Sigmoid colon (tissue), 7 donors: ENCODE data around the gene AUTS2. TPM values are rescaled to one million over a fixed set of nuclear protein-coding genes. Genes with fewer than 3 reads are reported as not detected.

Source experiments
- DNase-seq: peaks from one replicate; pipeline ENCODE4 v3.0.0-alpha.2; 2019
- H3K27ac ChIP-seq, 4 donors: fragments of 200-600 bp; sonication (generic); one replicate each; pipeline ENCODE4 v1.5.1; 2016 to 2019; ENCODE audit warnings: mild to moderate bottlenecking in 1 of 4
- H3K27me3 ChIP-seq, 3 donors: fragments of 200-600 bp; sonication (generic); one replicate each; pipeline ENCODE4 v1.5.1; 2019; ENCODE audit warnings: mild to moderate bottlenecking in 1 of 3
- H3K36me3 ChIP-seq, 4 donors: fragments of 200-600 bp; sonication (generic); one replicate each; pipeline ENCODE4 v1.5.1; 2016 to 2019
- H3K4me1 ChIP-seq, 4 donors: fragments of 200-600 bp; sonication (generic); one replicate each; pipeline ENCODE4 v1.5.1; 2017 to 2019
- H3K4me3 ChIP-seq, 4 donors: fragments of 200-600 bp; sonication (generic); one replicate each; pipeline ENCODE4 v1.5.1; 2017 to 2019; ENCODE audit warnings: mild to moderate bottlenecking in 2 of 4, moderate library complexity in 1 of 4
- H3K9me3 ChIP-seq, 4 donors: fragments of 200-600 bp in 3 of 4; sonication (generic) in 3 of 4; one replicate each; pipeline versions ENCODE4 v1.5.1 to v1.6.1; 2013 to 2019
- CTCF ChIP-seq, 4 experiments: fragments of 450-650 bp in 3 of 4; fragments of 200-600 bp in 1 of 4; IDR thresholded peaks; one replicate each; pipeline ENCODE4 v1.5.1; 2016 to 2019; ENCODE audit warnings: antibody characterized with exemption in 4 of 4, mild to moderate bottlenecking in 3 of 4, moderate library complexity in 2 of 4
- EP300 ChIP-seq, 4 donors: sonication (generic); formaldehyde crosslinking; IDR thresholded peaks; one replicate each; pipeline ENCODE4 v1.6.1; 2017; ENCODE audit warnings: antibody characterized with exemption in 4 of 4
- POLR2A ChIP-seq, 2 donors: fragments of 450-650 bp; IDR thresholded peaks; one replicate each; pipeline ENCODE4 v1.6.1; 2016; ENCODE audit warnings: antibody characterized with exemption in 2 of 2, mild to moderate bottlenecking in 2 of 2, moderate library complexity in 2 of 2
- POLR2AphosphoS5 ChIP-seq, 4 donors: sonication (generic); formaldehyde crosslinking; IDR thresholded peaks; one replicate each; pipeline ENCODE4 v1.6.1; 2017; ENCODE audit warnings: antibody characterized with exemption in 4 of 4
- WGBS, 2 donors: extraction: QIAGEN DNeasy Blood & Tissue Kit; methylation state at CpG; one replicate each; pipeline ENCODE4 v1.1.7; 2013; 5-methylcytosine and 5-hydroxymethylcytosine counted together
- intact Hi-C: fragments of 100-400 bp; cut with DNase I; formaldehyde crosslinking; loops from one replicate; pipeline ENCODE4 v1.15.1; 2023
- polyA plus RNA-seq, 3 donors: library from polyadenylated mRNA; stranded (reverse); fragments of 200-250 nt; gene quantifications; one replicate each; pipeline ENCODE4 v1.2.3, GENCODE V29; 2013
- total RNA-seq, 4 donors: library from RNA; depleted of rRNA; stranded (reverse); fragments of >200 nt; gene quantifications; one replicate each; pipeline ENCODE4 v1.1.0, GENCODE V29; 2016
- donor health status: healthy with polysubstance abuse.
- donor health status: Bipolar disorder and iron deficiency.
- donor health status: healthy.

The AUTS2 gene
- total and polyA plus RNA-seq, 7 donors = 3.6 to 55.7 (median 25.5) TPM

GRCh38 chr7:70217571-70217970, 619.3 kb downstream of the AUTS2 start:
- Histone ChIP-seq H3K36me3 (no peaks in the 10 kb centered on the region), H3K27me3 (no peaks in the 10 kb centered on the region), H3K4me3 (no peak overlapping the region), H3K27ac (no peak overlapping the region), H3K9me3 (no peaks in the 10 kb centered on the region), H3K4me1 (peaks cover 0 to 5% (median 0%) of the 10 kb centered on the region in 4 donors)
- intact Hi-C loops = no loop called here
- TF ChIP-seq CTCF (IDR thresholded peaks at IDR 0.05) (no peak), EP300 (IDR thresholded peaks at IDR 0.05) (no peak), POLR2AphosphoS5 (IDR thresholded peaks at IDR 0.05) (no peak), POLR2A (IDR thresholded peaks at IDR 0.05) (no peak)
- no peak for DNase-seq
- WGBS, 2 donors = 78 to 82% methylated on average over 3 of the region's 3 CpGs

GRCh38 chr7:70218006-70218405, 619.7 kb downstream of the AUTS2 start:
- Histone ChIP-seq H3K27ac (no peak overlapping the region), H3K27me3 (no peaks in the 10 kb centered on the region), H3K4me1 (peaks cover 0 to 5% (median 0%) of the 10 kb centered on the region in 4 donors), H3K9me3 (no peaks in the 10 kb centered on the region), H3K36me3 (no peaks in the 10 kb centered on the region), H3K4me3 (no peak overlapping the region)
- intact Hi-C loops = no loop called here
- DNase-seq = no peak
- 64 to 79% methylated on average over 3 of the region's 3 CpGs for WGBS, 2 donors
- no peak for TF ChIP-seq POLR2A (IDR thresholded peaks at IDR 0.05)

- 62 to 89% methylated on average over 4 of the region's 4 CpGs for WGBS, 2 donors
These were observed 620.8 kb downstream of the AUTS2 start for GRCh38 chr7:70219061-70219460.

GRCh38 chr7:70229242-70229641, 631.0 kb downstream of the AUTS2 start:
- H3K36me3 ChIP-seq = no peaks in the 10 kb centered on the region
- H3K27me3 ChIP-seq = no peaks in the 10 kb centered on the region
- H3K27ac ChIP-seq = no peak overlapping the region
- DNase-seq = no peak
- intact Hi-C loops = no loop called here
- TF ChIP-seq POLR2AphosphoS5 (IDR thresholded peaks at IDR 0.05) (no peak), EP300 (IDR thresholded peaks at IDR 0.05) (no peak), CTCF (IDR thresholded peaks at IDR 0.05) (no peak), POLR2A (IDR thresholded peaks at IDR 0.05) (no peak)
- no peak overlapping the region for H3K4me3 ChIP-seq
- H3K4me1 ChIP-seq = no peaks in the 10 kb centered on the region
- H3K9me3 ChIP-seq = peaks cover 0 to 12% (median 2%) of the 10 kb centered on the region in 4 donors

More at GRCh38 chr7:70219061-70219460, 620.8 kb downstream of the AUTS2 start:
- no peak for DNase-seq
- Histone ChIP-seq H3K4me1 (peaks cover 0 to 5% (median 0%) of the 10 kb centered on the region in 4 donors), H3K9me3 (no peaks in the 10 kb centered on the region), H3K4me3 (no peak overlapping the region), H3K27me3 (no peaks in the 10 kb centered on the region), H3K27ac (no peak overlapping the region), H3K36me3 (no peaks in the 10 kb centered on the region)
- intact Hi-C loops = no loop called here
- no peak for TF ChIP-seq CTCF (IDR thresholded peaks at IDR 0.05)
- no peak for TF ChIP-seq EP300 (IDR thresholded peaks at IDR 0.05)
- no peak for TF ChIP-seq POLR2A (IDR thresholded peaks at IDR 0.05)
- TF ChIP-seq POLR2AphosphoS5 (IDR thresholded peaks at IDR 0.05) = no peak

GRCh38 chr7:70230761-70231160, 632.5 kb downstream of the AUTS2 start:
- Histone ChIP-seq H3K36me3 (no peaks in the 10 kb centered on the region), H3K9me3 (peaks cover 0 to 12% (median 2%) of the 10 kb centered on the region in 4 donors), H3K27me3 (no peaks in the 10 kb centered on the region), H3K4me1 (no peaks in the 10 kb centered on the region), H3K4me3 (no peak overlapping the region), H3K27ac (no peak overlapping the region)
- WGBS, 2 donors = 92 to 96% methylated on average over 3 of the region's 3 CpGs
- DNase-seq = no peak
- intact Hi-C loops = no loop called here
- TF ChIP-seq POLR2A (IDR thresholded peaks at IDR 0.05) (no peak), CTCF (IDR thresholded peaks at IDR 0.05) (no peak), POLR2AphosphoS5 (IDR thresholded peaks at IDR 0.05) (no peak), EP300 (IDR thresholded peaks at IDR 0.05) (no peak)
